ENCODE results near the gene NFRKB. TPM values are rescaled to one million over a fixed set of nuclear protein-coding genes. Genes with fewer than 3 reads are reported as not detected.

Gene NFRKB
- polyA plus RNA-seq, 1 donor from 2014 or later = 26.7 TPM

DNA sequence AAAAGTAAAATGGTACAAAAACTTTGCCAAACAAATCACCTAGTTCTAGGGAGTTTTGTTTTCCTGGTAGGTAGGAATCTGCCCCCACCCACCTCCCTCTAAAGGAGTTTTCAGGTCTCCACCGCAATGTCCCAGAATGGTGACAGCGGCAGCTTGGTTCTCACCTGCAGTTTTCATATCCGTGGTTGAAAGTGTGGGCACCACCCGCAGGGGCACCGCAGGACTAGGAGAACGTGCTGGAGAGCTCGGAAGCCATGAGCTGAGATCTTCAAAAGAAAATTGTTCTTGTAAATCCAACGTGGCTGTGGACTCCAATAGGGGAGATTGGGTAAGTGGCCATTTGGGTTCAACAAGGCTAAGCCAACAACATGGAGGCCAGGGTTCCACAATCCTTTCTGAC, 10.8 kb downstream of the NFRKB start:
- no peaks in the 10 kb centered on the region for H3K79me2 ChIP-seq (replicated peaks; ENCODE audit: insufficient read depth, low read length)
- no peak overlapping the region for H3K4me3 ChIP-seq (ENCODE audit: low read length)
- H3K4me2 ChIP-seq (ENCODE audit: low read length) = no peak overlapping the region
- no peak overlapping the region for H3K27ac ChIP-seq (ENCODE audit: low read length)
- no peak overlapping the region for H3K9ac ChIP-seq (ENCODE audit: low read length)
- no peaks in the 10 kb centered on the region for H3K9me2 ChIP-seq (ENCODE audit: insufficient read depth, low read length)
- H4K20me1 ChIP-seq (ENCODE audit: insufficient read depth) = no peaks in the 10 kb centered on the region
- no peaks in the 10 kb centered on the region for H3F3A ChIP-seq (ENCODE audit: insufficient read depth, low read length, poor library complexity, severe bottlenecking)
- TF ChIP-seq, protein P1, sequence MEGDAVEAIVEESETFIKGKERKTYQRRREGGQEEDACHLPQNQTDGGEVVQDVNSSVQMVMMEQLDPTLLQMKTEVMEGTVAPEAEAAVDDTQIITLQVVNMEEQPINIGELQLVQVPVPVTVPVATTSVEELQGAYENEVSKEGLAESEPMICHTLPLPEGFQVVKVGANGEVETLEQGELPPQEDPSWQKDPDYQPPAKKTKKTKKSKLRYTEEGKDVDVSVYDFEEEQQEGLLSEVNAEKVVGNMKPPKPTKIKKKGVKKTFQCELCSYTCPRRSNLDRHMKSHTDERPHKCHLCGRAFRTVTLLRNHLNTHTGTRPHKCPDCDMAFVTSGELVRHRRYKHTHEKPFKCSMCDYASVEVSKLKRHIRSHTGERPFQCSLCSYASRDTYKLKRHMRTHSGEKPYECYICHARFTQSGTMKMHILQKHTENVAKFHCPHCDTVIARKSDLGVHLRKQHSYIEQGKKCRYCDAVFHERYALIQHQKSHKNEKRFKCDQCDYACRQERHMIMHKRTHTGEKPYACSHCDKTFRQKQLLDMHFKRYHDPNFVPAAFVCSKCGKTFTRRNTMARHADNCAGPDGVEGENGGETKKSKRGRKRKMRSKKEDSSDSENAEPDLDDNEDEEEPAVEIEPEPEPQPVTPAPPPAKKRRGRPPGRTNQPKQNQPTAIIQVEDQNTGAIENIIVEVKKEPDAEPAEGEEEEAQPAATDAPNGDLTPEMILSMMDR (IDR thresholded peaks at IDR 0.05; ENCODE audit: poor library complexity, severe bottlenecking) = no peak
- TF ChIP-seq RAD21 (conservative IDR thresholded peaks at IDR 0.05) = no peak
- H3K36me3 ChIP-seq (ENCODE audit: insufficient read depth, low read length) = peaks cover 23% of the 10 kb centered on the region
- H3K27me3 ChIP-seq (ENCODE audit: insufficient read depth, low read depth, low read length) = no peaks in the 10 kb centered on the region
- H3K9me3 ChIP-seq (ENCODE audit: low read length) = no peaks in the 10 kb centered on the region
- no peak overlapping the region for H2AFZ ChIP-seq (ENCODE audit: low read depth, low read length)

DNA sequence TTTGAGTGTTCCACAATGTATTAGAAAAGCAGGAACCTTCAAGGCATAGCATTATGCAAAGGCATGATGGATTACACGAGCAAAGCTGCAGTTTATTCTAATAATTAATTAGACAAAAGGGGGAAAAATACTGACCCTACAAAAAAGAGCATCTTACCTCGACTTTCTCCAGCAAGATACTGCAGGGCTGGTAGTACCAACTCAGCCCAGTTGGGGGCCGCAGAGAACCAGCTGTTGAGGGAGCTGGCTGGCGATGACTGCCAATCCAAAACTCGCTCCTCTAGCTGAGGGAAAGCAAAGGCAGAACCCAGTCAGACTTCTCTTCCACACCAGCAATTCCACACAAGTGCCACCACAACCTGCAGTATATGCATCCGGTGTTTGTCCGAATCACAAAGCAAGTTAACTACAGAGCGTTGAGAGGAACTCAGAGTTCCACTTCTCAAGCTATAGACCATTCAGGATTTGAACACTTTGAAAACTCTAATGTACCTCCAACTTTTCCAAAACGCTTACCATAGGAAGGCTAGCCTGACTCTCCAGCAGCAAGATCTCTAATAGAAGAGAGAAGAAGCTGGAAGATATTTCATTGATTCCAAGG, 13.7 kb downstream of the NFRKB start:
- Histone ChIP-seq H3K4me3 (ENCODE audit: low read length) (no peak overlapping the region), H4K20me1 (ENCODE audit: insufficient read depth) (no peaks in the 10 kb centered on the region), H3K27me3 (ENCODE audit: insufficient read depth, low read depth, low read length) (no peaks in the 10 kb centered on the region), H3K9me3 (ENCODE audit: low read length) (no peaks in the 10 kb centered on the region), H3K9ac (ENCODE audit: low read length) (no peak overlapping the region), H3F3A (ENCODE audit: insufficient read depth, low read length, poor library complexity, severe bottlenecking) (no peaks in the 10 kb centered on the region), H3K9me2 (ENCODE audit: insufficient read depth, low read length) (no peaks in the 10 kb centered on the region), H3K27ac (ENCODE audit: low read length) (no peak overlapping the region), H3K79me2 (replicated peaks; ENCODE audit: insufficient read depth, low read length) (no peaks in the 10 kb centered on the region), H3K36me3 (ENCODE audit: insufficient read depth, low read length) (peaks cover 25% of the 10 kb centered on the region), H3K4me2 (ENCODE audit: low read length) (no peak overlapping the region), H2AFZ (ENCODE audit: low read depth, low read length) (no peak overlapping the region)
- TF ChIP-seq EZH2 (IDR thresholded peaks at IDR 0.05; ENCODE audit: borderline replicate concordance, insufficient read depth, low read length, poor library complexity, severe bottlenecking) = no peak
- TF ChIP-seq, protein P1 (IDR thresholded peaks at IDR 0.05; ENCODE audit: poor library complexity, severe bottlenecking) = peak; percentile 28

DNA sequence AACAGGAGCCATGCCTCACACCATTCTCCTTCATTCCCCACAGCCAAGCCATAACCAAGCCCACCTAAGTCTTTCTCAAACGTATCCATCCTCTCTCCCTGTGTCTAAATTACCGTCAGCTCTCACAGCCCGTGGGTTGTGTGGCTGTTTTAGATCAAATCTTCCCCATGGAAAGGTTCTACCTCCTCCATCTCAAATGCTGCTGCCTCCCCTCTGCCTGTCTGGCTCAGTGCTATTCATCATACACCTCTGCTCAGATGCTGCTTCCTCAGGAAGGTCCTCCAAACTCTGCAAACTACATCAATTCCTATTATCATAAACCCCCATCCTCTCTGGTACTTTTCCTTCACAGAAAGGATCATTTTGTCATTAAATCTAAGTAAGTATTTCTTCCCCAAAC, 15.1 kb downstream of the NFRKB start:
- Histone ChIP-seq H3K27ac (ENCODE audit: low read length) (no peak overlapping the region), H3K4me2 (ENCODE audit: low read length) (no peak overlapping the region), H3K9me3 (ENCODE audit: low read length) (no peaks in the 10 kb centered on the region), H4K20me1 (ENCODE audit: insufficient read depth) (no peaks in the 10 kb centered on the region), H3K9me2 (ENCODE audit: insufficient read depth, low read length) (no peaks in the 10 kb centered on the region), H3K36me3 (ENCODE audit: insufficient read depth, low read length) (peaks cover 18% of the 10 kb centered on the region), H3K27me3 (ENCODE audit: insufficient read depth, low read depth, low read length) (no peaks in the 10 kb centered on the region), H3K4me3 (ENCODE audit: low read length) (no peak overlapping the region), H2AFZ (ENCODE audit: low read depth, low read length) (no peak overlapping the region), H3F3A (ENCODE audit: insufficient read depth, low read length, poor library complexity, severe bottlenecking) (no peaks in the 10 kb centered on the region), H3K9ac (ENCODE audit: low read length) (no peak overlapping the region), H3K79me2 (replicated peaks; ENCODE audit: insufficient read depth, low read length) (no peaks in the 10 kb centered on the region)
- TF ChIP-seq, protein P2, sequence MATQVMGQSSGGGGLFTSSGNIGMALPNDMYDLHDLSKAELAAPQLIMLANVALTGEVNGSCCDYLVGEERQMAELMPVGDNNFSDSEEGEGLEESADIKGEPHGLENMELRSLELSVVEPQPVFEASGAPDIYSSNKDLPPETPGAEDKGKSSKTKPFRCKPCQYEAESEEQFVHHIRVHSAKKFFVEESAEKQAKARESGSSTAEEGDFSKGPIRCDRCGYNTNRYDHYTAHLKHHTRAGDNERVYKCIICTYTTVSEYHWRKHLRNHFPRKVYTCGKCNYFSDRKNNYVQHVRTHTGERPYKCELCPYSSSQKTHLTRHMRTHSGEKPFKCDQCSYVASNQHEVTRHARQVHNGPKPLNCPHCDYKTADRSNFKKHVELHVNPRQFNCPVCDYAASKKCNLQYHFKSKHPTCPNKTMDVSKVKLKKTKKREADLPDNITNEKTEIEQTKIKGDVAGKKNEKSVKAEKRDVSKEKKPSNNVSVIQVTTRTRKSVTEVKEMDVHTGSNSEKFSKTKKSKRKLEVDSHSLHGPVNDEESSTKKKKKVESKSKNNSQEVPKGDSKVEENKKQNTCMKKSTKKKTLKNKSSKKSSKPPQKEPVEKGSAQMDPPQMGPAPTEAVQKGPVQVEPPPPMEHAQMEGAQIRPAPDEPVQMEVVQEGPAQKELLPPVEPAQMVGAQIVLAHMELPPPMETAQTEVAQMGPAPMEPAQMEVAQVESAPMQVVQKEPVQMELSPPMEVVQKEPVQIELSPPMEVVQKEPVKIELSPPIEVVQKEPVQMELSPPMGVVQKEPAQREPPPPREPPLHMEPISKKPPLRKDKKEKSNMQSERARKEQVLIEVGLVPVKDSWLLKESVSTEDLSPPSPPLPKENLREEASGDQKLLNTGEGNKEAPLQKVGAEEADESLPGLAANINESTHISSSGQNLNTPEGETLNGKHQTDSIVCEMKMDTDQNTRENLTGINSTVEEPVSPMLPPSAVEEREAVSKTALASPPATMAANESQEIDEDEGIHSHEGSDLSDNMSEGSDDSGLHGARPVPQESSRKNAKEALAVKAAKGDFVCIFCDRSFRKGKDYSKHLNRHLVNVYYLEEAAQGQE (IDR thresholded peaks at IDR 0.05; ENCODE audit: borderline replicate concordance) = no peak
- no peak for TF ChIP-seq EP300 (conservative IDR thresholded peaks at IDR 0.05; ENCODE audit: poor library complexity, severe bottlenecking)
- TF ChIP-seq MXI1 (conservative IDR thresholded peaks at IDR 0.05; ENCODE audit: poor library complexity, severe bottlenecking) = no peak
- TF ChIP-seq POLR2AphosphoS5 (IDR thresholded peaks at IDR 0.05) = no peak
- TF ChIP-seq SMC3 (conservative IDR thresholded peaks at IDR 0.05; ENCODE audit: poor library complexity) = no peak
- no peak for TF ChIP-seq TAF1 (IDR thresholded peaks at IDR 0.05; ENCODE audit: low read depth)
